Stomach smooth muscle (tissue), 2 donors: ENCODE results near the gene CLSTN2.

ENCODE experiments used
- H3K27ac ChIP-seq: one replicate; pipeline ENCODE4 v1.7.0; 2013; ENCODE audit warnings: mild to moderate bottlenecking, low read length, inconsistent platforms
- H3K27me3 ChIP-seq, 2 donors: one replicate each; pipeline ENCODE4 v1.7.0; 2013; ENCODE audit warnings: low read length in 2 of 2; ENCODE audit not compliant: insufficient read depth in 2 of 2, control insufficient read depth in 1 of 2
- H3K36me3 ChIP-seq, 2 donors: one replicate each; pipeline ENCODE4 v1.7.0; 2013; ENCODE audit warnings: low read length in 2 of 2; ENCODE audit not compliant: control insufficient read depth in 2 of 2, insufficient read depth in 2 of 2
- H3K4me1 ChIP-seq: one replicate; pipeline ENCODE4 v1.7.0; 2013; ENCODE audit warnings: low read length; ENCODE audit not compliant: control insufficient read depth, insufficient read depth
- H3K4me3 ChIP-seq, 2 donors: one replicate each; pipeline ENCODE4 v1.7.0; 2013; ENCODE audit warnings: low read length in 2 of 2
- H3K9ac ChIP-seq, 2 donors: one replicate each; pipeline ENCODE4 v1.7.0; 2013; ENCODE audit warnings: low read length in 2 of 2, mild to moderate bottlenecking in 1 of 2
- H3K9me3 ChIP-seq, 2 donors: one replicate each; pipeline ENCODE4 v1.7.0; 2013; ENCODE audit warnings: low read length in 2 of 2; ENCODE audit not compliant: control insufficient read depth in 2 of 2
- donor health status: healthy.
- donor health status: Pancreatic carcinoma.

Gene CLSTN2

DNA sequence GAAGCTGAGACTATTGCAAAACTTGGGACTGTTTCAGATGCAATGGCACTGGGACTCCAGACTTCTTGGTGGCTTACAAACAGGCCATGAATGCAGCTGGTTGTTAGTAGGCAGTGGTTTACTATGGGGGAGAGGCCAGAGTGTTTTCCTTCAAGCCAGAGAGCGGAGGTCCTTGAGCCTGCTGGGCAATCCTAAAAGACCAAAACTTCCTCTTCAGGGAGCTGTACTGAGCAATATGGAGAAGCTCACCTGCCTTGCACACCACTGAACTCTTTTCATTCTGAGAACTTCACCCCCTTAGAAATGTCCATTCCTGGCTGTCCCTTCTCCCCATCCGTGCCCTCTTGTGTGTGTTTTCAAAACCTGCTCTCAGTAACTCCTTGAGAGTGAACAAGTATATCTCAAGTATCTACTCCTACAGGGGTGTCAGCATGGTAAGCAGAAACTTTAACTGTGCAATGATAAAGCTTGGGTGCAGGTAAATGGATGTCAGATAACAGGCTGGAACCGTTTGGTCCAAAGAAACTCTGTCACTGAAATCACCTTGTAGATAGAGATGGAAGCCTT is 213.9 kb downstream of the CLSTN2 start:
- Histone ChIP-seq H3K27ac (no peak overlapping the region), H3K4me3 (no peak overlapping the region), H3K9ac (no peak overlapping the region), H3K36me3 (no peaks in the 10 kb centered on the region), H3K27me3 (no peaks in the 10 kb centered on the region), H3K9me3 (no peaks in the 10 kb centered on the region), H3K4me1 (no peaks in the 10 kb centered on the region)

DNA sequence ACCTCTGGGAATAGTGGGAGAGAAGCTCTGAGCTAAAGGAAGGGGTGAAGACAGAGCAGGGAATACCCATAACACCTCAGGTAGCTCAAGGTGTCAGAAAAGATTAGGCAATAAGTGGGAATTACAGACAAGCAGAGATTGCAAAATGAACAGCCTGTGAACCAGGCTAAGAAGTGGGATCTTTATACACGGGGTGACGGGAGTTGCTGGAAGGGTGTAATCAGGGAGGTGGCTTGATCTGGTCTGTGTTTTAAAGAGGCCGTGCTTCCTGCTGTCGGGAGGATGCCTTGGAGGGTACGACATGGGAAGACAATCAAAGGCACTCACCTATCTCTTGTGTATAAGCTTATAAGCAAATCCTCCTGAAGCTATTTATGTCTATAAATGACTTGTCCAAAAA is 216.3 kb downstream of the CLSTN2 start:
- Histone ChIP-seq H3K27me3 (no peaks in the 10 kb centered on the region), H3K36me3 (no peaks in the 10 kb centered on the region), H3K27ac (no peak overlapping the region), H3K4me1 (no peaks in the 10 kb centered on the region), H3K9ac (no peak overlapping the region), H3K9me3 (peaks cover 0 to 3% of the 10 kb centered on the region in 2 donors), H3K4me3 (no peak overlapping the region)

DNA sequence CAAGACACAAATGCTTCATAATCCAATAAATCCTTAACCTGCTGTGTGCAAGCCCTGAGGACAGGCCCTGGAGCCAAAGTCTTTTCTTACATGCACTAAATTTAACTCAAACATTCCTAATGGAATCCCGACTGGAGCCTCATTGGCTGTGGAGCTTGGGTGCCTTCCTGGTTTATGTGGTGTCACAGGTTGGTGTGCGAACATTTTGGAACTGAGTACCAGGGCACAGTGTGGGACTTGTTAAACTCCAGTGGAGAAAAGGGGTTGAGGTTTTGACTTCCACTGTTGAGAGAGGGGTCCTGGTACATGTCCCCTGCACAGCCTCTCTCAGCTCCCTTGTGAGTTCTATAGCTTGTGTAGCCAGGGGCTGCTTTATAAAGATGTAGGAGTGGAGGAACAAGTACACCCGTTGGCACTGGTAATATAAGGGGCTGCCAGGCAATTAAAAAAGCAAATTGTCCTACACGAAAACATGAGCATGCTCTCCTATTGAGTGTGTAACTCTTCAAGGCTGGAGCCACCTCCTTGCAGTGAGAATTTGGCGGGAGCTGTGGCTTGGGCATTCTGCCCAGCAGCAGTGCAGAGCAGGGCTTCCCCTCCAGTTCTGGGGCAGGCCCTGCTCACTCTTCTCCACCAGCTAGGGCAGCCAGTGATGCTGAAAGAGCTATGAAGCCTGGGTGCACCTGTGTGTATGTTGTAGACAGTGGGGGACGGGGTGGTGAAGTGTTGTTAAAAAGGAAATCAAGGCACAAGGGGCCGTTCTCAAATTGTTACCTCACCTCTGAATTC is 218.1 kb downstream of the CLSTN2 start:
- no peak overlapping the region for H3K4me3 ChIP-seq
- no peaks in the 10 kb centered on the region for H3K4me1 ChIP-seq
- no peaks in the 10 kb centered on the region for H3K36me3 ChIP-seq
- peaks cover 0 to 3% of the 10 kb centered on the region in 2 donors for H3K9me3 ChIP-seq
- no peak overlapping the region for H3K9ac ChIP-seq
- H3K27me3 ChIP-seq, result no peaks in the 10 kb centered on the region
- H3K27ac ChIP-seq, result no peak overlapping the region

DNA sequence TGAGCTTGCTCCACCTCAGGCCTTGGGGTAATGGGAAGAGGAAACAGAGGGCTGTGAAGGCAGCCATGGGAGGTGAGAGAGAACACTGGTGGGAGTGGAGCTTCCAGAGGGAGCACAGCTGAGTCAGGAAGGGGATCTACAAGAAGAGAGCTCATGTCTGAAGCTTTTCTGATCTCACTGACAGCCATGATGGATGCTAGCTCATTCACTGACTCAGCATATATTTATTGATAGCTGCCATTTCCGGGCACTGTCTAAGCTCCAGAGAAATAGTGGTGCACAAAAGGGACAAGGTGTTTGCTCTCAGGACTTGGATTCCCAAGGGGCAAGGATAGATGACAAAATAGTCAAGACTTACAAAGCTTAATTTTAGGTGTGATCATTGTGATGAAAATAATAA is 218.8 kb downstream of the CLSTN2 start:
- Histone ChIP-seq H3K4me1 (no peaks in the 10 kb centered on the region), H3K27ac (no peak overlapping the region), H3K27me3 (no peaks in the 10 kb centered on the region), H3K9me3 (peaks cover 2 to 3% of the 10 kb centered on the region in 2 donors), H3K4me3 (no peak overlapping the region), H3K36me3 (no peaks in the 10 kb centered on the region), H3K9ac (no peak overlapping the region)

DNA sequence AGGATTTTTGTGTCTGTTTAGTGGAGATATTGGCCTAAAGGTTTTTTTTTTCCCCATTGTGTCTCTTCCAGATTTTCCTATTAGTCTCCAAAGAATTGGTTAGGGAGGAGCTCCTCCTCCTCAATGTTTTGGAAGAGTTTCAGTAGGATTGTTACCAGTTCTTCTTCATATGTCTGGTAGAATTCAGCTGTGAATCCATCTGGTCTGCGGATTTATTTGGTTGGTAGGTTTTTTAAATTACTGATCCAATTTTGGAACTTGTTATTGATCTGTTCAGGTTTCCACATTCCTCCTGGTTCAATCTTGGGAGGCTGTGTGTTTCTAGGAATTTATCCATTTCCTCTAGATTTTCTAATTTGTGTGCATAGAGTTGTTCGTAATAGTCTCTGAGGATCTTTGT is 222.2 kb downstream of the CLSTN2 start:
- no peak overlapping the region for H3K9ac ChIP-seq
- H3K4me1 ChIP-seq, result no peaks in the 10 kb centered on the region
- no peak overlapping the region for H3K4me3 ChIP-seq
- H3K9me3 ChIP-seq, result peaks cover 2 to 3% of the 10 kb centered on the region in 2 donors
- H3K27ac ChIP-seq, result no peak overlapping the region
- no peaks in the 10 kb centered on the region for H3K27me3 ChIP-seq
- H3K36me3 ChIP-seq, result no peaks in the 10 kb centered on the region

DNA sequence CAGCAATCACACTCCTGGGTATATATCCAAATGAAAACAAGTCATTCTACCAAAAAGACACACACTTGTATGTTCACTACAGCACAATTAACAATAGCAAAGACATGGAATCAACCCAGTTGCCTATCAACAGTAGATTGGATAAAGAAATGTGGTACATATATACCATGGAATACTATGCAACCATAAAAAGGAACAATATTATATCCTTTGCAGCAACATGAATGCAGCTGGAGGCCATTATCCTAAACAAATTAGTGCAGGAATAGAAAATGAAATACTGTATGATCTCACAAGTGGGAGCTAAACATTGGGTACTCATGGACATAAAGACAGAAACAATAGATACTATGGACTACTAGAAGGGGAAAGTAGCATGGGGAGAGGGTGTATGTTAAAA is 224.7 kb downstream of the CLSTN2 start:
- H3K9me3 ChIP-seq, result peaks cover 0 to 2% of the 10 kb centered on the region in 2 donors
- no peaks in the 10 kb centered on the region for H3K27me3 ChIP-seq
- H3K4me3 ChIP-seq, result no peak overlapping the region
- no peaks in the 10 kb centered on the region for H3K4me1 ChIP-seq
- H3K27ac ChIP-seq, result no peak overlapping the region
- H3K36me3 ChIP-seq, result no peaks in the 10 kb centered on the region
- H3K9ac ChIP-seq, result no peak overlapping the region

DNA sequence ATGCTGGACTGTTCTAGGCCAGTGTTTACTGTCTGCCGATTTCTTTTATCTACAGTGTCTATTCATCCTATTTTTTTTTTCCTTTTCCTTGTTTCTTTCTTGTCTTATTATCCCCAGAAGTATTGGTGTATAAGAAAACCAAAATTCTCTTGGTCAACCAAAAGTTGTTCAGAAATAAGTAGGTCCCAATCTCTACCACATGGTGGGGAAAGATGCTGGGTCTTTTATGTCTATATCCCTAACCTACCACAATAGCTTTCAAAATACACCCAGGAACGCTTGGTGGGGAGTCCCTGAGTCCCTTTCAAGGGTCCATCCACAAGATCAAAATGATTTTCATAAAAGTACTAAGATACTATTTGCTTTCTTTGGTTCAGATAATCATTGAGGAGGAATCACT is 225.6 kb downstream of the CLSTN2 start:
- Histone ChIP-seq H3K9me3 (peaks cover 0 to 2% of the 10 kb centered on the region in 2 donors), H3K27ac (no peak overlapping the region), H3K9ac (no peak overlapping the region), H3K4me3 (no peak overlapping the region), H3K4me1 (no peaks in the 10 kb centered on the region), H3K27me3 (no peaks in the 10 kb centered on the region), H3K36me3 (no peaks in the 10 kb centered on the region)

DNA sequence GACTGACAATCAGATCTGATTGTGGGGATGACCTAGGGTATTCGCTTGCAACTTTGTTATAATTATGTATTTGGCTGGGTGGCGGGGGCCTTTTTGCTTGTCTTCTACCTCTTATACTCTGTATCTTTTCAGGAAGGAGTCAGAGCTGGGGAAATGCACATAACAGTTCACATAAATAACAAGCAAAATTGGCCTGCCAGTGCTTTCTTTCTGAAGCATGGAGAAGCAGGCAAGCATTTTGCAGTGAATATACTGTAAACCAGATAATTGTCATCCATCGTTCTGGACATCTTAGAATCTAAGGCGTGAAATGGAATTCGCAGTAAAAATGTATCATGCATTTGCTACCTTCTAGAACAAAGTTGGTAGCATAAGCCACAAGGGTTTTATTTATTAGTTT is 227.6 kb downstream of the CLSTN2 start:
- Histone ChIP-seq H3K36me3 (no peaks in the 10 kb centered on the region), H3K9ac (no peak overlapping the region), H3K4me1 (no peaks in the 10 kb centered on the region)

DNA sequence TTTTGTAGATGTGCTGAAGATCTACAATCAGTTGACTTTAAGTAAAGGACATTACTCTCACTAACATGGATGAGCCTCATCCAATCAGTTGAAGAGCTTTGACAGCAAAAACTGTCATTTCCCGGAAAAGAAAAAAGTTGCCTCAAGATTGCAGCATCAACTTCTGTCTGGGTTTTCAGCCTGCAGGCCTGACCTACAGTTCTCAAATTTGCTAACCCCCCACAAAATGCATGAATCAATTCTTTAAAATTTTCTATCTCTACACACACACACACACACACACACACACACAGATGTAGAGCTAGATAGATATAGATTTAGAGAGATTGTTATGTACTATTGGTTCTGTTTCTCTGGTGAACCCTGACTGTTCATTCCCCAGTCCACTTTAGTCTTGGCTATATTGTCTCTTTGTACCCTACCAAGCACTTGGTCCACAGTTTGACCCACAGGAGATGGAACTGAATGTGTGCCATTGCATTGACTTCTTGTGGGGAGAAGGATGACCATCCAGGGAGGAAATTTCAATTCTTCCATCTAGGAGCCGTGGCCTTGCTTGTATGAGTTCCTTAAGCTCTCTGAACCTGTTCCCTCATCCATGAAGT is 228.3 kb downstream of the CLSTN2 start:
- Histone ChIP-seq H3K27me3 (no peaks in the 10 kb centered on the region), H3K36me3 (no peaks in the 10 kb centered on the region), H3K9me3 (peaks cover 0 to 2% of the 10 kb centered on the region in 2 donors), H3K27ac (no peak overlapping the region), H3K4me1 (no peaks in the 10 kb centered on the region), H3K9ac (no peak overlapping the region), H3K4me3 (no peak overlapping the region)

More for the DNA sequence above, 227.6 kb downstream of the CLSTN2 start:
- Histone ChIP-seq H3K4me3 (no peak overlapping the region), H3K27me3 (no peaks in the 10 kb centered on the region), H3K27ac (no peak overlapping the region), H3K9me3 (peaks cover 0 to 2% of the 10 kb centered on the region in 2 donors)

DNA sequence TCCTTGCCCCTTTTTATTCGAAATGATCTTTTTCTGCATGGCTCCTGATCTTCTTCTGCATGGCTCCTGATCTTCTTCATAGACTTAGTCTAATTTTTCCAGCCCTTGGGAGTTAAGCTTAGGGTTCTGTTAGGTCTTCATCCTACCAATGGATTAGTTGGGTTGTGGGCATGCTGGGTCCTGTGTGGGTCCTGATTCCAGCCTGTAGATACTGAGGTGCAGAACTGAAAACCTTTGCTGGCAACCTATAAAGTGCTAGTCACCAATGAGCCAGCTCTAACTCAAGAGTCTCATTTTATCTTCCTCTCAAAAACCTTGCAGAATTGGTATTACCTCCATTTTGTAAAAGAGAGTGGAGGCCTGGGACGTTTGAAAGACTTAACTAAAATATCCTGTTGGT is 229.2 kb downstream of the CLSTN2 start:
- no peak overlapping the region for H3K4me3 ChIP-seq
- H3K27me3 ChIP-seq, result no peaks in the 10 kb centered on the region
- H3K36me3 ChIP-seq, result no peaks in the 10 kb centered on the region
- no peaks in the 10 kb centered on the region for H3K4me1 ChIP-seq
- H3K27ac ChIP-seq, result no peak overlapping the region
- no peak overlapping the region for H3K9ac ChIP-seq
- no peaks in the 10 kb centered on the region for H3K9me3 ChIP-seq
